ENCODE data around the gene ITGA11. TPM values are rescaled to one million over a fixed set of nuclear protein-coding genes. Genes with fewer than 3 reads are reported as not detected.

Gene ITGA11
- total and polyA plus RNA-seq, 10 donors, result 0.27 to 17.2 (median 5.8) TPM

DNA sequence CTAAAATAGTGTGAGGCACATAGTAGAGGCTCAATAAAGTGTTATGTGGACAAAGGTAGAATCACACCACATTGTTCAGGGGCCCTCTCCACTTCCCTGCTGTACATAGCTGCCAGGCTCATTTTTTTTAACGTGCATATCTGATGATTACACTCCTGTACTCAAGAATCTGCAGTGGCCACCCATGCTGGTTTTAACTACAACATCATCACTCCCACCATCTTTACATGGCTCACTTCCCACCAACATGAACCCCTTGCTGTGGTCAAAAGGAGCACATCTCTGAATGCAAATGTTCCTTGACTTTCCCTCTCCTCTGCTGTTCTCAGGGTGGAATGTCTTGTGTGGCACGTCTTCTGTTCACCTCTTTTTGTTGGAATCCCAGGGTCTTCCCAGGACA is 77.7 kb downstream of the ITGA11 start:
- intact Hi-C loops (cut with DNase I; ENCODE audit: low total_unique reads), result no loop called here

GRCh38 chr15:68353421-68354135 is 78.4 kb downstream of the ITGA11 start:
- Histone ChIP-seq H3K4me3 (no peak overlapping the region), H3K27me3 (replicated peaks in 1 of 7) (no peaks in the 10 kb centered on the region), H3K4me1 (peaks cover 0 to 12% (median 8%) of the 10 kb centered on the region in 6 donors), H3K27ac (peak overlapping the region in 2 of 8 donors; percentile 81), H3K36me3 (no peaks in the 10 kb centered on the region), H3K9me3 (peaks cover 0 to 10% (median 2%) of the 10 kb centered on the region in 8 donors)
- TF ChIP-seq POLR2AphosphoS5 (IDR thresholded peaks at IDR 0.05), result no peak
- 87 to 95% (median 91%) methylated on average over 7 of the region's 7 CpGs for WGBS, 5 donors
- intact Hi-C loops (cut with DNase I; ENCODE audit: low total_unique reads), result no loop called here
- DNase-seq, result peak; percentile 23

More for the DNA sequence above, 77.7 kb downstream of the ITGA11 start:
- peak; percentile 4 for DNase-seq
- H3K4me1 ChIP-seq, result peaks cover 0 to 12% (median 8%) of the 10 kb centered on the region in 6 donors
- no peaks in the 10 kb centered on the region for H3K27me3 ChIP-seq (replicated peaks in 1 of 7)
- WGBS, 5 donors, result 76 to 97% (median 93%) methylated on average over 2 of the region's 2 CpGs
- no peak for TF ChIP-seq POLR2A (IDR thresholded peaks at IDR 0.05)
- TF ChIP-seq, protein P1, sequence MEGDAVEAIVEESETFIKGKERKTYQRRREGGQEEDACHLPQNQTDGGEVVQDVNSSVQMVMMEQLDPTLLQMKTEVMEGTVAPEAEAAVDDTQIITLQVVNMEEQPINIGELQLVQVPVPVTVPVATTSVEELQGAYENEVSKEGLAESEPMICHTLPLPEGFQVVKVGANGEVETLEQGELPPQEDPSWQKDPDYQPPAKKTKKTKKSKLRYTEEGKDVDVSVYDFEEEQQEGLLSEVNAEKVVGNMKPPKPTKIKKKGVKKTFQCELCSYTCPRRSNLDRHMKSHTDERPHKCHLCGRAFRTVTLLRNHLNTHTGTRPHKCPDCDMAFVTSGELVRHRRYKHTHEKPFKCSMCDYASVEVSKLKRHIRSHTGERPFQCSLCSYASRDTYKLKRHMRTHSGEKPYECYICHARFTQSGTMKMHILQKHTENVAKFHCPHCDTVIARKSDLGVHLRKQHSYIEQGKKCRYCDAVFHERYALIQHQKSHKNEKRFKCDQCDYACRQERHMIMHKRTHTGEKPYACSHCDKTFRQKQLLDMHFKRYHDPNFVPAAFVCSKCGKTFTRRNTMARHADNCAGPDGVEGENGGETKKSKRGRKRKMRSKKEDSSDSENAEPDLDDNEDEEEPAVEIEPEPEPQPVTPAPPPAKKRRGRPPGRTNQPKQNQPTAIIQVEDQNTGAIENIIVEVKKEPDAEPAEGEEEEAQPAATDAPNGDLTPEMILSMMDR (IDR thresholded peaks at IDR 0.05 in 8 of 11, conservative IDR thresholded peaks at IDR 0.05 in 3 of 11), result no peak
- H3K4me3 ChIP-seq, result no peak overlapping the region
- peaks cover 0 to 10% (median 2%) of the 10 kb centered on the region in 8 donors for H3K9me3 ChIP-seq
- no peak overlapping the region for H3K27ac ChIP-seq
- H3K36me3 ChIP-seq, result no peaks in the 10 kb centered on the region

GRCh38 chr15:68352401-68353062 is 79.4 kb downstream of the ITGA11 start:
- TF ChIP-seq, protein P1 (IDR thresholded peaks at IDR 0.05 in 8 of 11, conservative IDR thresholded peaks at IDR 0.05 in 3 of 11), result no peak
- peak in 1 of 3 donors; percentile 49 for TF ChIP-seq POLR2AphosphoS5 (IDR thresholded peaks at IDR 0.05)
- no peak for TF ChIP-seq POLR2A (IDR thresholded peaks at IDR 0.05)
- H3K9me3 ChIP-seq, result peaks cover 0 to 10% (median 2%) of the 10 kb centered on the region in 8 donors
- no peaks in the 10 kb centered on the region for H3K27me3 ChIP-seq (replicated peaks in 1 of 7)
- peak; percentile 72 for DNase-seq
- H3K4me3 ChIP-seq, result no peak overlapping the region
- H3K36me3 ChIP-seq, result no peaks in the 10 kb centered on the region
- intact Hi-C loops (cut with DNase I; ENCODE audit: low total_unique reads), result no loop called here
- peaks cover 0 to 12% (median 8%) of the 10 kb centered on the region in 6 donors for H3K4me1 ChIP-seq
- WGBS, 5 donors, result 25 to 38% (median 28%) methylated on average over 10 of the region's 10 CpGs
- H3K27ac ChIP-seq, result peak overlapping the region in 7 of 8 donors; percentile 67 to 82 (median 80)

- WGBS, 5 donors, result 81 to 94% (median 86%) methylated on average over 6 of the region's 6 CpGs
- no peaks in the 10 kb centered on the region for H3K9me3 ChIP-seq
- H3K4me3 ChIP-seq, result no peak overlapping the region
- TF ChIP-seq POLR2AphosphoS5 (IDR thresholded peaks at IDR 0.05), result no peak
- TF ChIP-seq, protein P1 (IDR thresholded peaks at IDR 0.05 in 8 of 11, conservative IDR thresholded peaks at IDR 0.05 in 3 of 11), result no peak
- no peak for TF ChIP-seq POLR2A (IDR thresholded peaks at IDR 0.05)
- no peaks in the 10 kb centered on the region for H3K27me3 ChIP-seq (replicated peaks in 1 of 7)
- no peak overlapping the region for H3K27ac ChIP-seq
- no peak for DNase-seq
- H3K36me3 ChIP-seq, result no peaks in the 10 kb centered on the region
- intact Hi-C loops (cut with DNase I; ENCODE audit: low total_unique reads), result no loop called here
- peaks cover 0 to 12% (median 8%) of the 10 kb centered on the region in 6 donors for H3K4me1 ChIP-seq
These were observed 82.8 kb downstream of the ITGA11 start for GRCh38 chr15:68349151-68349550.

Measured in spleen (tissue), 11 donors.